GM18868 (cell line): ENCODE data around the gene FAM169A.
"Not testable (repeated sequence)": the region's sequence is repeated elsewhere in the genome, so short reads cannot be mapped to it uniquely, and the experiment has no call there.

Source experiments
- ATAC-seq: cut with Tn5 transposase; IDR thresholded peaks from one replicate; pipeline ENCODE4 v1.9.1; 2021; ENCODE audit warnings: mild to moderate bottlenecking, moderate library complexity; ENCODE audit not compliant: unreplicated experiment

Gene FAM169A

GRCh38 chr5:74865804-74866595 lies at the start of gene FAM169A:
TSS of gene FAM169A (minus strand) at chr5:74866387. CDS start at chr5:74841676, 24,711 bp downstream.
- peak; percentile 56 for ATAC-seq

GRCh38 chr5:74915488-74915887 lies 49.3 kb upstream of the FAM169A start:
- ATAC-seq = no peak

- not testable (repeated sequence) for ATAC-seq
Measured at GRCh38 chr5:74911421-74911820, 45.2 kb upstream of the FAM169A start.

GRCh38 chr5:74909888-74910287 lies 43.7 kb upstream of the FAM169A start:
- not testable (repeated sequence) for ATAC-seq

- ATAC-seq = not testable (repeated sequence)
Measured at GRCh38 chr5:74908237-74908636, 42.0 kb upstream of the FAM169A start.

GRCh38 chr5:74904713-74905112 lies 38.5 kb upstream of the FAM169A start:
- ATAC-seq = not testable (repeated sequence)

GRCh38 chr5:74903165-74903787 lies 37.1 kb upstream of the FAM169A start:
- ATAC-seq = no peak

- no peak for ATAC-seq
Measured at GRCh38 chr5:74897049-74897448, 30.9 kb upstream of the FAM169A start.

GRCh38 chr5:74895906-74896305 lies 29.7 kb upstream of the FAM169A start:
- no peak for ATAC-seq

GRCh38 chr5:74894351-74894750 lies 28.2 kb upstream of the FAM169A start:
- ATAC-seq = no peak

GRCh38 chr5:74892921-74893320 lies 26.7 kb upstream of the FAM169A start:
- ATAC-seq = no peak

GRCh38 chr5:74889523-74890105 lies 23.4 kb upstream of the FAM169A start:
- ATAC-seq = peak; percentile 98

GRCh38 chr5:74888117-74888516 lies 21.9 kb upstream of the FAM169A start:
- ATAC-seq = no peak

GRCh38 chr5:74885170-74885569 lies 19.0 kb upstream of the FAM169A start:
- ATAC-seq = no peak

GRCh38 chr5:74882379-74883134 lies 16.4 kb upstream of the FAM169A start:
- ATAC-seq = not testable (repeated sequence)

GRCh38 chr5:74877624-74878304 lies 11.6 kb upstream of the FAM169A start:
- ATAC-seq = no peak

- ATAC-seq = no peak
Measured at GRCh38 chr5:74875994-74876791, 10.0 kb upstream of the FAM169A start.

GRCh38 chr5:74873525-74874249 lies 7.5 kb upstream of the FAM169A start:
- ATAC-seq = no peak
